ENCODE data around the gene IZUMO4. TPM values are rescaled to one million over a fixed set of nuclear protein-coding genes. Genes with fewer than 3 reads are reported as not detected.

Gene IZUMO4
- 0.76 and 0.77 TPM in 2 replicates for total RNA-seq

GRCh38 chr19:2096480-2097202, at the start of gene IZUMO4:
TSS of gene IZUMO4 (plus strand) at chr19:2096915. CDS start at chr19:2096946, 31 bp downstream.
- peak; percentile 89 to 98 for DNase-seq (ENCODE audit: low read depth in 2 of 2)

- no peak for DNase-seq (ENCODE audit: low read depth in 2 of 2)
Observed at GRCh38 chr19:2047076-2047448, 49.7 kb upstream of the IZUMO4 start.

- peak in 1 of 2 donors; percentile 82 for DNase-seq (ENCODE audit: low read depth in 2 of 2)
Observed at GRCh38 chr19:2047449-2048103, 49.1 kb upstream of the IZUMO4 start.

- no peak for DNase-seq (ENCODE audit: low read depth in 2 of 2)
Observed at GRCh38 chr19:2048104-2048958, 48.4 kb upstream of the IZUMO4 start.

- DNase-seq (ENCODE audit: low read depth in 2 of 2) = no peak
Observed at GRCh38 chr19:2048959-2049740, 47.6 kb upstream of the IZUMO4 start.

- DNase-seq (ENCODE audit: low read depth in 2 of 2) = peak in 1 of 2 donors; percentile 74
Observed at GRCh38 chr19:2049741-2050348, 46.9 kb upstream of the IZUMO4 start.

GRCh38 chr19:2050349-2050990, 46.2 kb upstream of the IZUMO4 start:
- DNase-seq (ENCODE audit: low read depth in 2 of 2) = no peak

- peak; percentile 73 to 86 for DNase-seq (ENCODE audit: low read depth in 2 of 2)
Observed at GRCh38 chr19:2050991-2051772, 45.5 kb upstream of the IZUMO4 start, which contains the start of gene MKNK2. TSS of gene MKNK2 (minus strand) at chr19:2051244. CDS start at chr19:2050851, 393 bp downstream.

- peak; percentile 43 to 58 for DNase-seq (ENCODE audit: low read depth in 2 of 2)
Observed at GRCh38 chr19:2051773-2052704, 44.7 kb upstream of the IZUMO4 start.

- DNase-seq (ENCODE audit: low read depth in 2 of 2) = peak; percentile 92 to 93
Observed at GRCh38 chr19:2053601-2054389, 42.9 kb upstream of the IZUMO4 start.

- no peak for DNase-seq (ENCODE audit: low read depth in 2 of 2)
Observed at GRCh38 chr19:2054763-2055162, 42.0 kb upstream of the IZUMO4 start.

- DNase-seq (ENCODE audit: low read depth in 2 of 2) = peak; percentile 57 to 70
Observed at GRCh38 chr19:2055931-2056836, 40.5 kb upstream of the IZUMO4 start.

- no peak for DNase-seq (ENCODE audit: low read depth in 2 of 2)
Observed at GRCh38 chr19:2056837-2057192, 39.9 kb upstream of the IZUMO4 start.

GRCh38 chr19:2057484-2058469, 38.9 kb upstream of the IZUMO4 start:
- no peak for DNase-seq (ENCODE audit: low read depth in 2 of 2)

Data from dermis microvascular lymphatic vessel endothelial cell (primary cell).